HepG2 (cell line): ENCODE measurements around the gene ZXDC. TPM values are rescaled to one million over a fixed set of nuclear protein-coding genes. Genes with fewer than 3 reads are reported as not detected.

Source experiments
- ATAC-seq: fragments of 200-7000 bp; cut with Tn5 transposase; 3 replicates; pipeline ENCODE4 v1.9.1; 2020; ENCODE audit warnings: mild to moderate bottlenecking, moderate library complexity
- BruUV-seq: library from RNA; stranded (reverse); fragments of 400-500 nt; replicated peaks from 2 replicates; lab custom pipeline; 2021; lab: Mats Ljungman, UMichigan
- CTCF ChIA-PET: fragments of 300-600 bp; formaldehyde crosslinking; extraction: SDS; loops from one replicate; lab custom pipeline; 2021; ENCODE audit warnings: low total read pairs, inconsistent platforms, low intra/inter-chr PET ratio; lab: Yijun Ruan, JAX
- POLR2A ChIA-PET: fragments of 350-600 bp; sonication (Branson Sonifier 250); formaldehyde crosslinking; loops from one replicate; lab custom pipeline; 2020; ENCODE audit warnings: antibody characterized with exemption, inconsistent platforms; lab: Yijun Ruan, JAX
- DNase-seq: peaks from one replicate; pipeline ENCODE4 v3.0.0-alpha.2; 2015; ENCODE audit warnings: low spot score
- FAIRE-seq: peaks from 3 replicates; lab custom pipeline; 2011; peaks lifted over from hg19 to GRCh38; lab: Jason Lieb, UNC
- H2AFZ ChIP-seq: one replicate; pipeline ENCODE4 v1.6.1; 2011; ENCODE audit warnings: low read length, inconsistent platforms
- H3K27ac ChIP-seq: fragments of 300-600 bp; 3 replicates; pipeline ENCODE4 v1.8.0; 2011; ENCODE audit warnings: mixed run types, mild to moderate bottlenecking, mixed read lengths, low read length, inconsistent platforms; ENCODE audit not compliant: insufficient read depth; ENCODE audit errors: extremely low read length
- H3K27me3 ChIP-seq, 2 experiments: fragments of 200-600 bp in 1 of 2; 2 replicates in 1 of 2; 3 replicates in 1 of 2; pipeline versions ENCODE4 v1.6.0 to v1.8.0; 2011; ENCODE audit warnings: low read length in 2 of 2, mild to moderate bottlenecking in 2 of 2, moderate library complexity in 2 of 2, inconsistent platforms in 1 of 2; ENCODE audit not compliant: insufficient read depth in 2 of 2, control insufficient read depth in 1 of 2
- H3K36me3 ChIP-seq, 2 experiments: fragments of 200-600 bp in 1 of 2; replicated peaks in 1 of 2; 2 replicates in 1 of 2; 3 replicates in 1 of 2; pipeline versions ENCODE4 v1.5.1 to v1.8.0; 2011; ENCODE audit warnings: low read length in 2 of 2, inconsistent platforms in 1 of 2; ENCODE audit not compliant: insufficient read depth in 2 of 2, control insufficient read depth in 1 of 2
- H3K4me1 ChIP-seq: 2 replicates; pipeline ENCODE4 v1.5.1; 2012; ENCODE audit warnings: low read length, inconsistent platforms; ENCODE audit not compliant: insufficient read depth
- H3K4me2 ChIP-seq: 2 replicates; pipeline ENCODE4 v1.6.0; 2011; ENCODE audit warnings: low read depth, low read length, inconsistent platforms
- H3K4me3 ChIP-seq, 3 experiments: fragments of 200-600 bp in 1 of 3; sonication (generic), shearing (Covaris generic) in 1 of 3; replicated peaks in 1 of 3; 2 replicates each; pipeline ENCODE4 v1.5.1; 2011 to 2016; ENCODE audit warnings: low read length in 3 of 3, inconsistent platforms in 2 of 3, low read depth in 2 of 3, mild to moderate bottlenecking in 2 of 3, control low read depth in 1 of 3, mixed read lengths in 1 of 3; ENCODE audit not compliant: insufficient read depth in 1 of 3
- H3K79me2 ChIP-seq: one replicate; pipeline ENCODE4 v1.6.1; 2011; ENCODE audit warnings: low read length, inconsistent platforms; ENCODE audit not compliant: insufficient read depth
- H3K9ac ChIP-seq: 2 replicates; pipeline ENCODE4 v1.6.0; 2011; ENCODE audit warnings: mild to moderate bottlenecking, low read depth, low read length, inconsistent platforms; ENCODE audit not compliant: insufficient read depth
- H3K9me3 ChIP-seq: 2 replicates; pipeline ENCODE4 v1.5.1; 2012; ENCODE audit warnings: mild to moderate bottlenecking, low read length
- H4K20me1 ChIP-seq: 2 replicates; pipeline ENCODE4 v1.6.0; 2011; ENCODE audit warnings: inconsistent platforms, mild to moderate bottlenecking, low read length, moderate library complexity; ENCODE audit not compliant: insufficient read depth
- AGO2 ChIP-seq: fragments of 200-400 bp; formaldehyde crosslinking; optimal IDR thresholded peaks from 2 replicates; pipeline ENCODE3; 2017; ENCODE audit warnings: mild to moderate bottlenecking, low read depth, low read length, moderate library complexity
- EP300 ChIP-seq, 3 experiments: sonication (generic) in 1 of 3; formaldehyde crosslinking in 1 of 3; IDR thresholded peaks; 2 replicates each; pipeline versions ENCODE4 v1.5.1 to v1.6.1; 2011 to 2020; ENCODE audit warnings: low read depth in 2 of 3, low read length in 2 of 3, borderline replicate concordance in 1 of 3, improper control_type of control experiment in 1 of 3, mild to moderate bottlenecking in 1 of 3, missing genetic modification reagents in 1 of 3, moderate library complexity in 1 of 3
- FOXC1 ChIP-seq: sonication (generic); formaldehyde crosslinking; IDR thresholded peaks from 2 replicates; pipeline ENCODE4 v1.8.0; 2022; ENCODE audit warnings: mild to moderate bottlenecking, missing genetic modification reagents, borderline replicate concordance
- HNRNPLL ChIP-seq: fragments of 200-400 bp; formaldehyde crosslinking; IDR thresholded peaks from 2 replicates; pipeline ENCODE4 v1.6.1; 2017; ENCODE audit warnings: mild to moderate bottlenecking, low read depth, low read length; ENCODE audit not compliant: poor library complexity, severe bottlenecking
- ZBTB7A ChIP-seq: sonication (generic); formaldehyde crosslinking; IDR thresholded peaks from 2 replicates; pipeline ENCODE4 v1.8.0; 2022; ENCODE audit warnings: mild to moderate bottlenecking, missing genetic modification reagents
- ZNF34 ChIP-seq: sonication (generic); formaldehyde crosslinking; IDR thresholded peaks from 2 replicates; pipeline ENCODE4 v1.4.0; 2020; ENCODE audit warnings: mild to moderate bottlenecking, missing genetic modification reagents, borderline replicate concordance
- WGBS: methylation state at CpG from one replicate; pipeline ENCODE4 v1.1.6; 2017; ENCODE audit warnings: low lambda C conversion rate; 5-methylcytosine and 5-hydroxymethylcytosine counted together
- in situ Hi-C: cut with HindIII; loops from 2 replicates; pipeline ENCODE4 v1.10.0; 2017; ENCODE audit warnings: low pct_unique_long_range_greater_than_20kb; ENCODE audit not compliant: extremely low pct_ligation_motif_present
- intact Hi-C: fragments of 100-400 bp; cut with micrococcal nuclease; formaldehyde crosslinking; loops from one replicate; pipeline ENCODE4 v1.10.0; 2022; ENCODE audit not compliant: unreplicated experiment
- polyA plus RNA-seq, 8 experiments: library from polyadenylated mRNA; depleted of rRNA in 3 of 8; stranded (reverse) in 7 of 8; unstranded in 1 of 8; fragments of >200 nt; fragmentation: Illumina TruSeq in 4 of 8; extraction: Trizol in 4 of 8; gene quantifications; 2 replicates each; pipeline versions ENCODE4 v1.2.1 to v1.2.3, GENCODE V29; 2011 to 2016; ENCODE audit warnings: low read depth in 4 of 8, missing spikeins in 1 of 8, mixed read lengths in 1 of 8; ENCODE audit not compliant: insufficient read depth in 1 of 8
- total RNA-seq, 5 experiments: library from RNA; depleted of rRNA; stranded (reverse); fragments of >200 nt; fragmentation: Illumina TruSeq; extraction: Trizol; gene quantifications; 2 replicates each; pipeline ENCODE4 v1.2.3, GENCODE V29; 2016; ENCODE audit warnings: low read depth in 1 of 5
- TF ChIP-seq, protein P1 (sequence below): sonication (generic); formaldehyde crosslinking; IDR thresholded peaks from 2 replicates; pipeline ENCODE4 v1.5.1; 2020; ENCODE audit warnings: missing genetic modification reagents, mild to moderate bottlenecking, borderline replicate concordance
- TF ChIP-seq, protein P2 (sequence below): sonication (generic); formaldehyde crosslinking; IDR thresholded peaks from 2 replicates; pipeline ENCODE4 v1.5.0; 2020; ENCODE audit warnings: missing genetic modification reagents

Gene ZXDC
- total and polyA plus RNA-seq, 2 of the 13 experiments (the other 11 are each of a cell fraction or from before 2014, with no cell fraction given): 17.6 to 21.2 TPM

DNA sequence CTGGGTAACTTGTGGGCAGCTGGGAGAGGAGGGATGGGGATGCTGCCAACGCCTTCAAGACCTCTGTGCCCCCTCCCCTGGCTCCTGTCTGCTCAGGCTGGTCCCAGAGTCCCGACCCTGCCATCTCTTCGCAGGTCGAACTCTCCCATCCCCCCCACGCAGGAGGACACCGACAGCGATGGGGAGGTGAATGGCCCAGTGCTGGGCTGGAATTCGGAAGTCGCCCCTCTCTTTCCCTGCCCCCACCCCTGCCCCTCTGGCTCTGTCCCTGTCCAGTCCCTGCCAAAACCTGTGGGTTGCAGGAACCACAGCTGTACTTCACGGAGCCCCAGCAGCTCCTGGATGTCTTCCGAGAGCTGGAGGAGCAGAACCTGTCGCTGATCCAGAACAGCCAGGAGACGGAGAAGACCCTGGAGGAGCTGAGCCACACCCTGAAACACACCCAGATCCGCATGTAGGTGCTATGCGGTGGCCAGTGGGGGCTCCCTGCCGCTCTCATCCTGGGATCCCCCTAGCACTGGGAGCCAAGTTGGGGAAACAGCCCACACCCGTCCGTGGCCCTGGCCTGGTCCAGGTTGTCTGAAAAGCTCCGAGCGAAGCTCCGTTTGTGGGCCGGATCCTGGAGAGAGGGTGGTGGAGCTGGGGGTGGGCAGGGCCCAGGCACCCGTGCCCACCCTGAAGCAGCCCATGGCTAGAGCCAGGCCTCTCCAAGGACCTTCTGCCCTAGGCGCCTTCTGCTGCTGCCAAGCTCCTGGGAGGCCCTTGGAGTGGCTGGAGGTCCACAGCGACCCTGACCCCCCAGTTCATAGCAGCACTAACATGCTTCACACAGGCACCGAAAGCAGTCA lies 52.3 kb downstream of the ZXDC start:
- no peak for FAIRE-seq

DNA sequence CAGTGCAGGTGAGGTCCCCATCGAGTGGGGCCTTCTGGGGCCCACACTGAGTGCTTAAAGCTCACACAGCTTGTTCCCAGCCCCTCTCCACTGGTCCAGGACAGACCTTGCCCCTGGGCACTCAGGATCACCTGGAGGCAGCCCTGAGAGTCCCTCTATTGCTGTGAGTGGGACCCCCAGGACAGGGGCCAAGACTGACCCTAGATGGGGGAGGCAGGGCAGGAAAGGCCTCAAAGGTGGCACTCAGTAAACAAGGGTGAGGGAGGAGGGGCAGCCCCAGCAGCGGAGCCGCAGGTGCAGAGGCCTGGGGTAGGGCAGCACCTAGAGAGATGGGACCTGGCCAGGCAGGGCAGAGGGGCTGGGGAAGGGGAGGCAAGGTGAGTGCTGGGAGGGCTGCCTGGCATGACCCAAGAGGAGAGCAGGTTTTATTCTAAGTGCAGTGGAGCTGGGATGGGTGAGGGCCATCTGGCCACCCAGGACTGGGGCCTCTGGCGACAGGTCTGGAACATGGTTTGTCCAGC lies 53.1 kb downstream of the ZXDC start:
- FAIRE-seq (no peak), DNase-seq (no peak), ATAC-seq (no peak; the same call in 2 of the 3 replicates)
- in situ Hi-C loops: no loop called here
- intact Hi-C loops: no loop called here
- ChIA-PET POLR2A (no interaction called here), CTCF (no interaction called here)
- Histone ChIP-seq H3K4me2 (no peak overlapping the region), H3K27ac (no peak overlapping the region), H3K9ac (no peak overlapping the region), H3K9me3 (peaks cover 16% of the 10 kb centered on the region), H4K20me1 (no peaks in the 10 kb centered on the region), H3K4me1 (peaks cover 24% of the 10 kb centered on the region), H2AFZ (no peak overlapping the region), H3K79me2 (no peaks in the 10 kb centered on the region), H3K36me3 (no peaks in the 10 kb centered on the region), H3K27me3 (peaks cover 0 to 3% of the 10 kb centered on the region in 2 experiments; a peak in 1 of 5 replicates), H3K4me3 (no peak overlapping the region)
- WGBS: 44% methylated on average over 3 of the region's 4 CpGs
- TF ChIP-seq ZBTB7A (CRISPR knock-in tag): no peak
- no peak for TF ChIP-seq HNRNPLL
- no peak for TF ChIP-seq EP300 (IDR thresholded peaks at IDR 0.05; ENCODE audit: low read depth in 2 of 2, low read length in 2 of 2)
- TF ChIP-seq EP300 (CRISPR knock-in tag; IDR thresholded peaks at IDR 0.05; ENCODE audit: borderline replicate concordance): no peak
- TF ChIP-seq, protein P1, sequence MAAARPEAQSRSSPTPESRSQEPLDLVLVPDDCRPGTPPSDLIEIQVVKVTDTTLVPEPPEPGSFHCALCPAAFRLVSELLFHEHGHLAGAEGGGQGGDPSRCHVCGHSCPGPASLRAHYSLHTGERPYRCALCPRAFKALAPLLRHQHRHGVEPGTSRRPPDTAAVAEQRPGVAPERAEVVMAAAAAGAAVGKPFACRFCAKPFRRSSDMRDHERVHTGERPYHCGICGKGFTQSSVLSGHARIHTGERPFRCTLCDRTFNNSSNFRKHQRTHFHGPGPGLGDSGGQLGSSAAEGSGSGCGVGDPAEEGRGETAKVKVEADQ (CRISPR knock-in tag): no peak
- no peak for TF ChIP-seq FOXC1 (CRISPR knock-in tag)
- no peak for TF ChIP-seq ZNF34 (CRISPR knock-in tag)
- BruUV-seq: no TSS peak

More for the DNA sequence above, 52.3 kb downstream of the ZXDC start:
- WGBS: 82% methylated on average over 15 of the region's 26 CpGs
- BruUV-seq: no TSS peak
- Histone ChIP-seq H3K27ac (no peak overlapping the region), H3K27me3 (no peaks in the 10 kb centered on the region; a peak in 1 of 5 replicates), H3K9ac (no peak overlapping the region), H4K20me1 (no peaks in the 10 kb centered on the region), H3K9me3 (peaks cover 16% of the 10 kb centered on the region), H3K36me3 (no peaks in the 10 kb centered on the region), H2AFZ (no peak overlapping the region), H3K4me3 (no peak overlapping the region), H3K79me2 (no peaks in the 10 kb centered on the region), H3K4me1 (peaks cover 19% of the 10 kb centered on the region)
- ATAC-seq (no peak), DNase-seq (no peak)
- POLR2A ChIA-PET: no interaction called here
- TF ChIP-seq, protein P2, sequence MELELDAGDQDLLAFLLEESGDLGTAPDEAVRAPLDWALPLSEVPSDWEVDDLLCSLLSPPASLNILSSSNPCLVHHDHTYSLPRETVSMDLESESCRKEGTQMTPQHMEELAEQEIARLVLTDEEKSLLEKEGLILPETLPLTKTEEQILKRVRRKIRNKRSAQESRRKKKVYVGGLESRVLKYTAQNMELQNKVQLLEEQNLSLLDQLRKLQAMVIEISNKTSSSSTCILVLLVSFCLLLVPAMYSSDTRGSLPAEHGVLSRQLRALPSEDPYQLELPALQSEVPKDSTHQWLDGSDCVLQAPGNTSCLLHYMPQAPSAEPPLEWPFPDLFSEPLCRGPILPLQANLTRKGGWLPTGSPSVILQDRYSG: no peak
- TF ChIP-seq AGO2: peak; percentile 12
- TF ChIP-seq, all 625 proteins: peak for 1
- in situ Hi-C loops: no loop called here
- intact Hi-C loops: no loop called here
- no peak overlapping the region for H3K4me2 ChIP-seq
- CTCF ChIA-PET: no interaction called here
